Ramos (cell line): ENCODE measurements around the gene TLL2.

Experiments
- in situ Hi-C: fragments of 300-500 bp; cut with MboI; formaldehyde crosslinking; loops from one replicate; pipeline ENCODE4 v1.14.3; 2022; ENCODE audit warnings: low sequenced_read_pairs; ENCODE audit not compliant: unreplicated experiment

Gene TLL2

DNA sequence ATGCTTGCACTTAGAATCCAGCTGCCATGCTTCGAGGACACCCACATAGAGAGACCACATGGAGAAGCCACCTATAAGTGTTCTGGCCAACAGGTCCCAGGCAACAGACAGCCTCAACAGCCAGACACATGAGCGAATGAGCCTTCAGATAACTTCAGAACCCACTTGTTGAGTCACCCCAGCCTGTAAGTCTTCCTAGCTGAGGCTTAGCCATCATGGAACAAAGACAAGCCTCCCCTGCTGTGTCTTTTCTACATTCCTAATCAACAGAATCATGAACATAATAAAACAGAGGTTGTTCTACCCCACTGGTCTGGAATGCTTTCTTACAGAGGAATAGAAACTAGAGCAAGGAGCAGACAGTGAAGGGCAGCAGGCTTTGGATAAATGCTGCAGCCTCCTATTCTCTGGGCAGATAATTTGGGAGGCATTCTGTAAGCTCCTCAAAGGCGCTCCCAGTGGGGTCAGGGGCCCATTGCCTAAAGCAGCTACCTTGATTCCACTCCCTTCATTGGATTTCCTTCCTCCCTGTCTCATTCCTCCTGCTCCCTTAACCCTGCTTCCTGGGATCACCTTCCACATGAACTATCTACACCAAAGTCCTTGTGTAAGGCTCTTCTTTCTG lies 4.6 kb downstream of the TLL2 start:
- in situ Hi-C loops: no loop called here

DNA sequence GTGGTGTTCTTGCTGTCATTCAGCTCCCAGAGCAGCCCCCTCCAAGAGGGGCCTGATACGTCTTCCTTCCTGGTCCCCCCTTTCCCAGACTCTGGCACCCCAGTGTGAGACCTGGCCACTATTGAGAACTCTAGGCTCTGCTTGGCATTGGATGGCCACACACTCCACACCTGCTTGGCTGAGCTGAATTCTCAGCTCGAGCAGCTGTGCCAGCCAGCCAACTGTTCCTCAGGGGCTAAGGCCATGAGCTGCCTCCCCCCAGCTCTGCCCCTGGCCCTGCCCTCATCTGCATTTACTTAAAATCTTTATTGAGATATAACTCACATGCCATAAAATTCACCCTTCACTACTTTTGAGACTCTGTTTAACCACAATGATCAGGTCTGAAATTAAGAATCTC lies 6.7 kb downstream of the TLL2 start:
- in situ Hi-C loops: no loop called here

DNA sequence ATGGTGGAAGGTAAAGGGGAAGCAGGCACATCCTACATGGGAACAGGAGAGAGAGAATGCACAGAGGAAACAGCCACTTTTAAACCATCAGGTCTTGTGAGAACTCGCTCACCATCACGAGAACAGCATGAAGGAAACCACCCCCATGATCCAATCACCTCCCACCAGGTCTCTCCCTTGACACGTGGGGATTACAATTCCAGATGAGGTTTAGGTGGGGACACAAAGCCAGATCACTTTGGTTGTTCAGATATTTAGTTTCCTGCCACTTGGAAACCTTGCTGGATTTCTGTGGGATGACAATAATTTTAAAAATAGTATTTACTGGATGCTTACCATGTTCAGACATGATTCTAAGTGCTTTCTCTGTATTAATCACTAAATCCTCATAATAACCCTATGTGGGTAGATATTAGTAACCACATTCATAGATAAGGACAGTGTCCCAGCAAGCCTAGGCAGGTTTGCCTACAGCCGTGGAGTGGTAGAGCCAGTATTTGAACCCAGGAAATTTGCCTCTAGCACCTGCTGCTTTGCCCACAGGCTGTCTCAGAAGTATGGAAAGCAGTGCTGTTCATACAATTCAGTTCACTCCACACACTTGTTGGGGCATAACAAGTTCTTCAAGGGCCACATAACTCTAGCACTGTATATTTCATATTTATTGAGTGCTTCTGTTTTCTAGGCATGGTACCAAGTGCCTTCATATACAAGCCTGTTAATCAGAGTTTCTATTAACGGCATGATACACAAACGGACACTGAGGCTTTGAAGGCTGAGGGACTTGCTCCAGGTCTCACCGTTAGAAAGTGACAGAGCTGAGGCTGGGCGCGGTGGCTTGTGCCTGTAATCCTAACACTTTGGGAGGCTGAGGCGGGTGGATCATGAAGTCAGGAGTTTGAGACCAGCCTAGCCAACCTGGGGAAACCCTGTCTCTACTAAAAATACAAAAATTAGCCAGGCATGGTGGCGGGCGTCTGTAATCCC lies 8.3 kb downstream of the TLL2 start:
- in situ Hi-C loops: no loop called here

DNA sequence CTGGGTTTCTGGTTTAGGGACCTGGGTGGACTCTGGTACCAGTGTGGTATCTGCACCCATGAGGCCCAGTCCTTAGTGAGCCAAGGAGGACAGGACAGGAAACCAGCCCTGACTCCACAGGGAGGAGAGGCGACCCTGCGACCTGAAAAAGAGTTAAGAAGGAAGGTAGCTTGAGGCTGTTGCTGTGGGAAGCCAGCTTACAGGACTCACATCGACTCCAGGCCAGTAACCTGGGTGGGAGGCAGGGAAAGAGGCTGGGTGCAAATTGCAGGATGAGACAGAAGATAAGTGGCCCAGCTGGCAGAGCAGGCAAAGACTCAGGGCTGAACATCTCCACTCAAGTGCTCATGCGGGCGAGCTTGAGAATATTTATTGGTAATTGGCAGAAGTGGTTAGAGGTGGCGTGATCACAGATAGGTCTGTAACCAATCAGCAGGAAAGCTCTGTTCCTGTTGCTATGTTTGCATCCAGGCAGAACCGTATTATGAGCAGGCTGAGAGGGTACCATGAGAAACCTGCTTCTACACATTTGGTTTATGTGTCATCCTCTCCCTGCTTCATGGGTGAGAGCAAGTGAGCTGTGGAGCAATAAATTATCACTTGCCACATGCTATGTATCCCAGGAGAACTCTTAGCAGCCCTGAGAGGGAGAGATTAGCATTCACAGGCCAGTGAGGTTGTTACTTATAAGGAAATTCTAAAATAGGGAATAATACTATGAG lies 11.0 kb downstream of the TLL2 start:
- in situ Hi-C loops: no loop called here

DNA sequence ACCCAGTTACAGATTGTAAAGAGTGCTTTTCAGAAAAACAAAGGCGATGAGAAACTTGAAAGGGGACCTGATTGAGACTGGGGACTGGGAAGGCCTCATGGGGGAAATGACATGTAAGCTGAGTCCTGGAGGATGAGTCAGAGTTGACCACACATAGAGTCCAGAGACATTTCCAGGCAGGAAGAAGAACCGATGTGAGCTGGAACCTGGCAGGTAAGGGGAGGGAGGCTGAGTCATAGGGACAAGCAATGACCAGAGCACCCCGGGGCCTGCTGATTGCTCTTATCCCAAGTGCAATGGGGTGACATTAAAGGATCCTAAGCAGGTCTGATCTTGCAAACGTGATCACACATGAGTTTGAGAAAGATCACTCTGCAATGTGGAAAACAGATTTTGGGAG lies 11.7 kb downstream of the TLL2 start:
- in situ Hi-C loops: no loop called here

DNA sequence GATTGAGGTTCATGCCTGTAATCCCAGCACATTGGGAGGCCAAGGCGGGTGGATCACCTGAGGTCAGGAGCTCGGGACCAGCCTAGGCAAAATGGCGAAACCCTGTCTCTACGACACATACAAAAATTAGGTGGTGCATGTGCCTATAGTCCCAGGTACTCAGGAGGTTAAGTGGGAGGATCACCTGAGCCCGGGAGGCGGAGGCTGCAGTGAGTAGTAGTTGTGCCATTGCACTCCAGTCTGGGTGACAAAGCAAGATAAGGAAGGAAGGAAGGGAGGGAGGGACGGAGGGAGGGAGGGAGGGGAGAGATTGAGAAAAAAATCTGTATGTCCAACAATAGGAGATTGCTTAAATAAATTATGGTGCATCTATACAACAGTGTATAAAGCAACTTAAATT lies 13.2 kb downstream of the TLL2 start:
- in situ Hi-C loops: no loop called here

DNA sequence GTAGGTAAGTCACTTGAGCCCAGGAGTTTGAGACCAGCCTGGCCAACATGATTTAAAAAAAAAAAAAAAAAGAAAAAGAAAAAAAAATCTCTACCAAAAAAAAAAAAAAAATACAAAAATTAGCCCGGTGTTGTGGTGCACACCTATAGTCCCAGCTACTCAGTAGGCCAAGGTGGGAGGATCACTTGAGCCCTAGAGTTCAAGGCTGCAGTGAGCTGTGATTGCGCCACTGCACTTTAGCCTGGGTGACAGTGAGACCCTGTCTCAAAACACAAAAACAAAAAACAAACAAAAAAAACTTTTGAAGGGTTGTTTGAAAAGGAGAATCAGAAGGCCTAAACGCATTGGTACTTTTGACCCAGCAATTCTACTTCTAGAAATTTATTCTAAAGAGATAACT lies 13.7 kb downstream of the TLL2 start:
- in situ Hi-C loops: no loop called here

DNA sequence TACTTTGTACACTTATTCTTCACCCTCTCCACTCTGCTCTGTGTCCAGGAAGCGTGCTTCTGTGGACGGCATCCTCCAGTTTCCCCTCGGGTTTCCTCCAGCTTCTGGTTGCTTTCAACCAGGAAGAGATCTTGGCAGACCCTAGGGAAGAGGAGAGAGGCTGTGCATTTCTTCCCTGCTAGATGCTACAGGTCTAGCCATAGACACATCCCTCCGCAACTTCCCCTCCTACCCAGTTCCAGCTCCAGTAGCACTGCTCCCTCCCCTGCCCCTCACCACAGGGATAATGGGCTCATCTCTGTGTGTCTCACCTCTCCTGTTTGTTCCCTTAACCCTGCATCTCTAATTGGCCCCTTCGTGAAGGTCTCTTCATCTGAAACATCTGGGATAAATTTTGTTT lies 16.3 kb downstream of the TLL2 start:
- in situ Hi-C loops: no loop called here

DNA sequence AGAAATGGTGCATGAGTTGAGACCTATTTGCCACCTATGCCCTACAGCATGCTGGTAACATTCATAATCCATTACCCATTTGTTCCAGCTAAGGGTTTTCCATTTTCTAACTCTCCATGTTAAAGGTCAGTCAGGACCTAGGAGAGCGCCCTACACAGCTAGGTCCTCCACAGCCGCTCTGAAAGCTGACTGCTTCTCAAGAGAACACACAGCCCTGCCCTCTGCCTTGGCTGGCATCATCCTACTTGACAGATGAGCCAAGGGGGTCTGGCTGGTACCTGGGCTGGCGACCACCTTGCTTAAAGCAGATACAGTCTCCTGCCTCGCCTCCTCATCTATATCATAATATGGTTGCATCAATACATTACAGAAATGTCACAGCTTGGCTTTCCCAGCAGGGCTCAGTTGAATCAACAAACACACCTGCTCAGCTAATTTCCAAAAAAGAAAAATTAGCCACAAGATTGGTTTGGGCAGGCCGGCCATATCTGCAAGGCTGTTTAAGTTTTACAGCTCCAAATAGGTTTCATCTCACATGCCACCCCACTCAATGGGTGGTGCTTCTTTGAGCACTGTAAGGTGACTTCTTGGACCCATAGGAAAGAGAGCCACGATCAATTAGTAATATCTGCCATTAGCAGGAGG lies 17.3 kb downstream of the TLL2 start:
- in situ Hi-C loops: no loop called here

DNA sequence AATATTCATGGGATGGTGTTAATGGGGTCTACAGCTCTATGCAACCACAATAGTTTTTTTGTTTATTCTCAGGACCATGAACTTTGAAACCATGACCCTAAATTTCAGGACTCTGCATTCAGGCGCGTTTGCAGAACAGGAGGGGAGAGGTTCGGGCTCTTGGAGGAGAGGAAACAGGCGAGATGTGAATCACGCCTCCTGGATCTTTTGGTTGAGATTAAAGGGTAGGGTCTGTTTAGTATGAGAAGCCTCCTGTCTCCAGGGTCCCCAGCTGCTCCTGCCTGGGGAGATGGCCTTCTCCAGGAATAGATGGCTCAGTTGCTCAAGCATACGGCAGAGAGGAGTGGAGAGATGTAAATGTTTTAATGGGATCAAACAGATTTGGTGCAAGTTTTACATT lies 18.2 kb downstream of the TLL2 start:
- in situ Hi-C loops: no loop called here

DNA sequence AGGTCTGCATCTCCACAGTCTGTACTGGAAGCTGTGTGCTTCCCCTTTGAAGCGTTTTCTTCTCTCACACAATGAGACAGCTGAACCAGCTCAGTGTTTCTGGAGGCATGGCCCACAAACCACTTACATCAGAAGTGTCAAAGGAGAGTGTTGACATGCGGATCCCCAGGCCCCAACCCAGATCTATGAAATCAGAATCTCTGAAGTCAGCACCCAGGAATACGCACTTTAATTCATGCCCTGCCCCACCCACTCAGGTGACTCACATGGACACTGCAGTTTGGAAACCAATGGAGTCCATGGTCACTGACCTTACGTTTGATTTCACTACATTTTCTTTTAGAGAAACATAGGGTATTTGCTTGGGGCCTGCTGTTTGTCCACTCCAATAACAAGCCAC lies 19.0 kb downstream of the TLL2 start:
- in situ Hi-C loops: no loop called here

DNA sequence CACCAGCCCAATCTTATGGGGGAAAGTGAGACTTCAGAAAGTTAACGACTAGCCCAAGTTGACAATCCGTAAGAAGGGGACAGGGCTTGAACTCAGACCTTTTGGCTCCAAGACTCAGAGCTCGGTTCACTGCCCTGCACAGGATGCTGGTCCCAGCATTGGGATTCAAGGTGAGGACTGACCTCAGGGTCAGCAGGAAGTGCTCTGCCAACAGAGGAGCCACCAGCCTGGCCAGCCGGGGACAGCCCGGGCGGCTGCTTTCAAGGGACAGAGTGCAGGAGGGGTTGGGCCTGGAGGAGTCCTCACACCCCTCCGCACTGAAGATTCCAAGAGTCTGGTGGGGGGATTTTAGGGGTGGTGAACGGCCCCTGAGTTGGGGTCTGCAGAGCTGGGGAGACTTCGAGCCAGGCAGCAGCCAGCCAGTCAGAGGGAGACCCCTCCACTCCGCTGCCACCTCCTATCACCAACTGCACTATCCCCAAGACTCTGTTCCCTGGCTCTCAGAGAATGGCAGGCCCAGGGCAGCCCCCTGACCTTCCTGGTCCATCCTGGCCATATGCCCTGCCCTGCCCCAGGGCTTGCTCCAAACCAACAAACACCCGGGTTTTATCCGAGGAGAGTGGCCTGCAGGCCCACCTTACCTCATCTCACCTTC lies 19.7 kb downstream of the TLL2 start:
- in situ Hi-C loops: no loop called here

DNA sequence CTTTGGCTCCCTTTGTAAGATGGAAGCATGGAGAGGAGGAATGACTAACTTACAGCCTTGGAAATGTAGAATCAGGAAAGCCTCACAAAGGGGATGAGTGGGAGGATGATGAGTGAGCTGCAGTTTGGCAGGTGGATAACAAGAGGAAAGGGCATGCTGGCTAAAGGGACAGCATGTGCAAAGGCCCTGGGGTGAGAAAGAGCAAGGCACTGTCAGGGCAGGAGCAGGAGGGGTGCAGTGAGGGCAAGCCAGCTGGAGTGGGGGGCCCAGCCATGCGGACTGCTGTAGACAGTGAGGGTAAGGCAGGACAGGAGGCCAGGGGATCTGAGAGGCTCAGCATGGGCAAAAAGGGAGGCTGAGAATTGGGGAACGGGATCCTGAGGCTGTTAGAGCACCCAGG lies 20.5 kb downstream of the TLL2 start:
- in situ Hi-C loops: no loop called here

DNA sequence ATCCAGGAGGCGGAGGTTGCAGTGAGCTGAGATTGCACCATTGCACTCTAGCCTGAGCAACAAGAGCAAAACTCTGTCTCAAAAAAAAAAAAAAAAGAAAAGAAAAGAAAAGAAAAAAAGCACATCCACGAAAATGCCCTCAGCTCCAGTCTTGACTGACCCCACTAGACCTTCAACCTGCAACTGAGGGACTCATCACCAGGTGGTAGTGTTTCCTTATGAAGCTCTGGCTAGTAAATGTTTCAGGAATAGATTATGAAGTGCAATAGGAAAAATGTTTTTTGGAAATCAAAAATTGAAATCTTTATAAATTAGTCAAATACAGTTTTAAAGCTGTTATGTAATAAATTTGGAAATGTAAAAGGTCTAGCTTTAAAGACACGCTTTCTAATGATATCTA lies 22.4 kb downstream of the TLL2 start:
- in situ Hi-C loops: no loop called here

DNA sequence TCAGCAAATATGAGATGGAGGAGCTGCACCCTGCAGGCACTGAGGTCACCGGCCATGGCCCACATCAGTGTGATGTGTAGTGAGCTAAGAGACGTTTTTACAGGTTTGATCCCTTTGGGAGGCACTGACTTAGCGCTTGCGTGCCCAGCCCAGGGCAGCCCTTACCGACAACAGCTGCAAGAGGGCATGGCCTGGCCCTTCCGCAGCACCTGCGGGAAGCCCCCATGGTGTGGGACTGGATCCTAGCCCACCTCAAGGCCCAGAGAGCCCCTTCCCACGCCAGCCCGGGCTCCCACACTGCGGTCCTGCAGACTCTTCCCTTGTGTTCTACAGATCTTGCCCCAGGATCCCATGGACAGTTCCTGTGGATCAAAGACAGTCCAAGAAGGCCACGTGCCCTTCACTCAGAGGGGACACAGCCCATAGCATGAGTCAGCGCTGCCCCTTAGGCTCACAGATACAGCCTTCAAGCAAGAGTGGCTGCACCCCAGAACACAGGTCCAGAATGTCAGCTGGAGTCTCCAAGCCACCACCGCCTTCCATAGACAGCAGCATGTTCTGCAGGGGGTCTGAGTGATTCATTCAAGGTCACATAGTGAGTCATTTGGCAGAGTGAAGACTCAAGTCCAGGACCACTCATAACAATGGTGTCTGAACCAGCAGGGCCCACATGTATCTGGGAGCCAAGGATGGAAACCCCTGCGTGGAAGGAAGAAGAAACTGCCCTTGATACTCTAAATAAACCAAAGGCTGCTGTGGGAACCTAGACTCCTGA lies 25.4 kb downstream of the TLL2 start:
- in situ Hi-C loops: no loop called here

DNA sequence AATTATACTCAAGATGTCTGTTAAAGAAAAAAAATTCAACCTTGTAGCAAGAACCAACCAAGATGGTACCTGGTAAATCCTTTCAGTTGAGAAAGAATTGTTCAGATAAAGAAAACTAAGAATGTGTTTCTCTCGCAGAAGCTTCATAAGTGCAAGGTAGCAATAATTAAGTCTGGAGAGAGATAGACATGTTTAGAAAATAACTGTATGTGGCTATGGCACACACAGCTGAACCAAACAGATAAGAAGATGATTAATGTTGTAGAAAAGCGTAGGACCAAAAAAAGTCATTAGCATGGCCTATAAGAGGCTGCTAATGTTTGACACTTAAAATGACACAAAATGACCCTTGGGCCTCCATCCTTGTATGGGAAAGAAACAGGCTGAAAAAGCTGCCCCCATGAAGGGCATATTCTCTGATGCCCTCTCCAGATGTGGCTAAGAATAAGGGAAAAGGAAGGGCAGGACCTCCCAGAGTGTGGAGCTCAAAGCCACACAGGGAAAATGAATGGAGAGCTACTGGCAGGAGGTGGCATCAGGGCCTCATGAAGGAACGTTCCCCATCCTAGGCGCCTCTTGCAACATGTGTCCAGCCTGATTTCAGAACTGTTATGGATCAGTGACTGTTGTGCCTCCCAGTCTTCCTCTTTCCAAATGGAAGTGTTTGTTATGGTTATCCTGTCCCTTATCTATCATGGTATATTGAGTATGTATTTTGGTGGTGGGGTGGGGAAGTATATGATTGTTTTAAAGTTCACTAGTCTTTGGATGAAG lies 30.7 kb downstream of the TLL2 start:
- in situ Hi-C loops: no loop called here

DNA sequence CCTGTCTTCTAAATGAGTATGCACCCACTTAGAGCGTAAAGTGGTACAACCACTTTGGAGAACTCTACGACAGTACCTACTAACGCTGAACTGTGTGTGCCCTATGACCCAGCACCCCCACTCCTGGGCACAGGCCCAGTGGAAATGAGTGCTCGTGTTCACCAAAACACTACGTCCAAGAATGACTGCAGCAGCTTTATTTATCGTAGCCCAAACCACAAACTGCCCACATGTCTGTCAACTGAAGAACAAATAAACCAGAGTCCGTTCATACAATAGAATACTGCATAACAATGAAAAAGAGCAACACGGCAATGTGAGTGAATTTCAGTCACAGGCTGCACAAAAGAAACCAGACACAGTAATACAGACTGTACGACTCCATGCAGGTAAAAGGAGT lies 35.4 kb downstream of the TLL2 start:
- in situ Hi-C loops: no loop called here

DNA sequence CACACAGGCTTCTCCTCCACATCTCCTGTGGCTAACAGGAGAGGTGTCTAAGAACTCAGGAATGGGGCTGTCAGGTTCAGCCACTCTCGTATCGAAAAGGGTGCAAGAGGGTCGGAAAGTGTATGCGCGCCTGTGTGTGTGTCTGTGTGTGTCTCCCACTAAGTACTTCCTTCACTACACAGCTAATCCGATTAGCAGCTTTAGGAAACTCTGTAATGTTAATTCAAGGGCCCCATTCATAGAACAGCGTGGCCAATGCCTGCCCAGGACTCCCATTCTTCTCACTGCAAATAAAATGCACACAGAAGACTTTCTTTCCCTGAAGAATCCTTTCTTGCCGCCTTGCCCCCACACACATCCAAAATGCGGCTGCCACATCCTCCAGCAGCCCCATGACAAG lies 39.9 kb downstream of the TLL2 start:
- in situ Hi-C loops: no loop called here
